Measurements from ENCODE around the gene REST.

DNA sequence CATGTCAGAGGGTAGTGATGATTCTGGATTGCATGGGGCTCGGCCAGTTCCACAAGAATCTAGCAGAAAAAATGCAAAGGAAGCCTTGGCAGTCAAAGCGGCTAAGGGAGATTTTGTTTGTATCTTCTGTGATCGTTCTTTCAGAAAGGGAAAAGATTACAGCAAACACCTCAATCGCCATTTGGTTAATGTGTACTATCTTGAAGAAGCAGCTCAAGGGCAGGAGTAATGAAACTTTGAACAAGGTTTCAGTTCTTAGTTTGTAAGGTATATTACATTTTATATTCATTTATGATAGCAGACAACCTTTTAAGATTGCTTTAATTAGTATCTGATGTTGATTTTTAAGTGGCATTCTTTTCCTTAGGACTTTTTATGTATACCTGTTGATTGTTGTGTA is 24.2 kb downstream of the REST start:
- TF ChIP-seq, protein P1, sequence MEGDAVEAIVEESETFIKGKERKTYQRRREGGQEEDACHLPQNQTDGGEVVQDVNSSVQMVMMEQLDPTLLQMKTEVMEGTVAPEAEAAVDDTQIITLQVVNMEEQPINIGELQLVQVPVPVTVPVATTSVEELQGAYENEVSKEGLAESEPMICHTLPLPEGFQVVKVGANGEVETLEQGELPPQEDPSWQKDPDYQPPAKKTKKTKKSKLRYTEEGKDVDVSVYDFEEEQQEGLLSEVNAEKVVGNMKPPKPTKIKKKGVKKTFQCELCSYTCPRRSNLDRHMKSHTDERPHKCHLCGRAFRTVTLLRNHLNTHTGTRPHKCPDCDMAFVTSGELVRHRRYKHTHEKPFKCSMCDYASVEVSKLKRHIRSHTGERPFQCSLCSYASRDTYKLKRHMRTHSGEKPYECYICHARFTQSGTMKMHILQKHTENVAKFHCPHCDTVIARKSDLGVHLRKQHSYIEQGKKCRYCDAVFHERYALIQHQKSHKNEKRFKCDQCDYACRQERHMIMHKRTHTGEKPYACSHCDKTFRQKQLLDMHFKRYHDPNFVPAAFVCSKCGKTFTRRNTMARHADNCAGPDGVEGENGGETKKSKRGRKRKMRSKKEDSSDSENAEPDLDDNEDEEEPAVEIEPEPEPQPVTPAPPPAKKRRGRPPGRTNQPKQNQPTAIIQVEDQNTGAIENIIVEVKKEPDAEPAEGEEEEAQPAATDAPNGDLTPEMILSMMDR (IDR thresholded peaks at IDR 0.05 in 8 of 11, conservative IDR thresholded peaks at IDR 0.05 in 3 of 11), result no peak
- TF ChIP-seq POLR2A (IDR thresholded peaks at IDR 0.05) (no peak), POLR2AphosphoS5 (IDR thresholded peaks at IDR 0.05) (no peak)

Data from spleen (tissue), 7 donors.